Thyroid gland (tissue), 4 donors: ENCODE data around the gene MYO10. TPM values are rescaled to one million over a fixed set of nuclear protein-coding genes. Genes with fewer than 3 reads are reported as not detected.

Experiments used
- DNase-seq, 2 donors: peaks; one replicate each; pipeline ENCODE4 v3.0.0-alpha.2; 2019
- H3K27ac ChIP-seq, 3 donors: fragments of 200-600 bp; sonication (generic); 1 replicate in 2 of 3; 2 replicates in 1 of 3; pipeline ENCODE4 v1.5.1; 2016 to 2019; ENCODE audit warnings: mild to moderate bottlenecking in 1 of 3, moderate library complexity in 1 of 3
- H3K27me3 ChIP-seq: fragments of 200-600 bp; sonication (generic); one replicate; pipeline ENCODE4 v1.5.1; 2019
- H3K36me3 ChIP-seq, 2 donors: fragments of 200-600 bp; sonication (generic); one replicate each; pipeline ENCODE4 v1.5.1; 2016 to 2019
- H3K4me1 ChIP-seq, 2 donors: fragments of 200-600 bp; sonication (generic); one replicate each; pipeline ENCODE4 v1.5.1; 2017 to 2019
- H3K4me3 ChIP-seq, 3 donors: fragments of 200-600 bp; sonication (generic); replicated peaks in 1 of 3; 1 replicate in 2 of 3; 2 replicates in 1 of 3; pipeline ENCODE4 v1.5.1; 2016; ENCODE audit warnings: mild to moderate bottlenecking in 1 of 3
- H3K9me3 ChIP-seq: fragments of 200-600 bp; sonication (generic); one replicate; pipeline ENCODE4 v1.5.1; 2017
- CTCF ChIP-seq, 6 experiments: fragments of 200-600 bp in 3 of 6; fragments of 450-650 bp in 3 of 6; sonication (generic) in 3 of 6; IDR thresholded peaks; one replicate each; pipeline ENCODE4 v1.5.1; 2016 to 2019; ENCODE audit warnings: antibody characterized with exemption in 6 of 6, mild to moderate bottlenecking in 2 of 6, inconsistent platforms in 1 of 6, moderate library complexity in 1 of 6
- POLR2A ChIP-seq, 2 donors: fragments of 450-650 bp; IDR thresholded peaks; one replicate each; pipeline ENCODE4 v1.6.1; 2017; ENCODE audit warnings: antibody characterized with exemption in 2 of 2, mild to moderate bottlenecking in 2 of 2, moderate library complexity in 1 of 2
- WGBS, 2 donors: methylation state at CpG; one replicate each; pipeline ENCODE4 v1.1.5; 2017; 5-methylcytosine and 5-hydroxymethylcytosine counted together
- intact Hi-C: fragments of 100-400 bp; cut with DNase I; formaldehyde crosslinking; loops from one replicate; pipeline ENCODE4 v1.15.1; 2023
- total RNA-seq, 4 donors: library from RNA; depleted of rRNA; stranded (reverse); fragments of >200 nt; gene quantifications; one replicate each; pipeline ENCODE4 v1.2.3, GENCODE V29; 2016

MYO10 gene
- total RNA-seq, 4 donors from 2014 or later, result 49.2 to 89.6 (median 71.0) TPM

- H3K9me3 ChIP-seq, result no peaks in the 10 kb centered on the region
- DNase-seq, result no peak
- 96% methylated on average over 12 of the region's 12 CpGs for WGBS, 2 donors
- no peaks in the 10 kb centered on the region for H3K27me3 ChIP-seq
- peaks cover 0 to 2% of the 10 kb centered on the region in 2 donors for H3K4me1 ChIP-seq
- no peaks in the 10 kb centered on the region for H3K36me3 ChIP-seq
- intact Hi-C loops, result no loop called here
- TF ChIP-seq CTCF (IDR thresholded peaks at IDR 0.05), result no peak
- no peak for TF ChIP-seq POLR2A (IDR thresholded peaks at IDR 0.05)
- H3K27ac ChIP-seq, result no peak overlapping the region
- H3K4me3 ChIP-seq, result no peak overlapping the region
Observed at GRCh38 chr5:16781828-16782626, 154.1 kb downstream of the MYO10 start.

GRCh38 chr5:16780325-16780724, 155.8 kb downstream of the MYO10 start:
- WGBS, 2 donors, result 92 to 95% methylated on average over 6 of the region's 6 CpGs
- Histone ChIP-seq H3K4me3 (no peak overlapping the region), H3K9me3 (no peaks in the 10 kb centered on the region), H3K36me3 (no peaks in the 10 kb centered on the region), H3K4me1 (no peaks in the 10 kb centered on the region), H3K27ac (no peak overlapping the region), H3K27me3 (no peaks in the 10 kb centered on the region)
- intact Hi-C loops, result no loop called here
- DNase-seq, result no peak
- TF ChIP-seq CTCF (IDR thresholded peaks at IDR 0.05) (no peak), POLR2A (IDR thresholded peaks at IDR 0.05) (no peak)

- Histone ChIP-seq H3K9me3 (no peaks in the 10 kb centered on the region), H3K4me3 (no peak overlapping the region), H3K27ac (no peak overlapping the region), H3K4me1 (no peaks in the 10 kb centered on the region), H3K27me3 (no peaks in the 10 kb centered on the region), H3K36me3 (no peaks in the 10 kb centered on the region)
- TF ChIP-seq POLR2A (IDR thresholded peaks at IDR 0.05) (no peak), CTCF (IDR thresholded peaks at IDR 0.05) (no peak)
- intact Hi-C loops, result no loop called here
- 97 to 98% methylated on average over 5 of the region's 5 CpGs for WGBS, 2 donors
- no peak for DNase-seq
Observed at GRCh38 chr5:16777432-16777831, 158.7 kb downstream of the MYO10 start.

GRCh38 chr5:16776611-16777251, 159.4 kb downstream of the MYO10 start:
- H3K27me3 ChIP-seq, result no peaks in the 10 kb centered on the region
- intact Hi-C loops, result no loop called here
- no peak overlapping the region for H3K27ac ChIP-seq
- DNase-seq, result peak; percentile 51 to 53
- WGBS, 2 donors, result 66 to 67% methylated on average over 10 of the region's 10 CpGs
- peak in 3 of 6 experiments; percentile 33 to 45 (median 35) for TF ChIP-seq CTCF (IDR thresholded peaks at IDR 0.05)
- no peak for TF ChIP-seq POLR2A (IDR thresholded peaks at IDR 0.05)
- H3K4me3 ChIP-seq, result no peak overlapping the region
- no peaks in the 10 kb centered on the region for H3K36me3 ChIP-seq
- no peaks in the 10 kb centered on the region for H3K4me1 ChIP-seq
- no peaks in the 10 kb centered on the region for H3K9me3 ChIP-seq

GRCh38 chr5:16774806-16775205, 161.3 kb downstream of the MYO10 start:
- intact Hi-C loops, result no loop called here
- no peaks in the 10 kb centered on the region for H3K36me3 ChIP-seq

More at GRCh38 chr5:16774806-16775205, 161.3 kb downstream of the MYO10 start:
- TF ChIP-seq CTCF (IDR thresholded peaks at IDR 0.05) (no peak), POLR2A (IDR thresholded peaks at IDR 0.05) (no peak)
- Histone ChIP-seq H3K27me3 (no peaks in the 10 kb centered on the region), H3K4me3 (no peak overlapping the region), H3K4me1 (no peaks in the 10 kb centered on the region), H3K27ac (no peak overlapping the region), H3K9me3 (no peaks in the 10 kb centered on the region)
- DNase-seq, result no peak
- 85 to 97% methylated on average over 4 of the region's 4 CpGs for WGBS, 2 donors
